Adipocyte (in vitro differentiated cells): ENCODE measurements around the gene FKBP1A.

Experiments
- DNase-seq: peaks from one replicate; pipeline ENCODE4 v3.0.0-alpha.2; 2015; ENCODE audit warnings: low read depth
- H3K27me3 ChIP-seq: replicated peaks from 2 replicates; pipeline ENCODE4 v1.7.0; 2013; ENCODE audit warnings: mild to moderate bottlenecking, low read length, moderate library complexity; ENCODE audit not compliant: control insufficient read depth, insufficient read depth
- H3K36me3 ChIP-seq: 2 replicates; pipeline ENCODE4 v1.7.0; 2013; ENCODE audit warnings: low read length, mild to moderate bottlenecking, moderate library complexity; ENCODE audit not compliant: control insufficient read depth, insufficient read depth, severe bottlenecking
- H3K4me1 ChIP-seq: 2 replicates; pipeline ENCODE4 v1.7.0; 2013; ENCODE audit warnings: mild to moderate bottlenecking, low read length, moderate library complexity; ENCODE audit not compliant: control insufficient read depth, insufficient read depth
- H3K4me3 ChIP-seq: 2 replicates; pipeline ENCODE4 v1.7.0; 2013; ENCODE audit warnings: mild to moderate bottlenecking, low read length, moderate library complexity
- H3K9ac ChIP-seq: 2 replicates; pipeline ENCODE4 v1.7.0; 2013; ENCODE audit warnings: mild to moderate bottlenecking, low read length, moderate library complexity
- H3K9me3 ChIP-seq: 2 replicates; pipeline ENCODE4 v1.7.0; 2013; ENCODE audit warnings: mild to moderate bottlenecking, low read length, moderate library complexity; ENCODE audit not compliant: control insufficient read depth

FKBP1A gene

GRCh38 chr20:1371830-1372539 lies 20.9 kb downstream of the FKBP1A start:
- H3K36me3 ChIP-seq = peaks cover 53% of the 10 kb centered on the region
- H3K27me3 ChIP-seq = no peaks in the 10 kb centered on the region
- no peaks in the 10 kb centered on the region for H3K9me3 ChIP-seq
- H3K4me1 ChIP-seq = peaks cover 69% of the 10 kb centered on the region
- H3K9ac ChIP-seq = no peak overlapping the region
- H3K4me3 ChIP-seq = no peak overlapping the region
- DNase-seq = no peak

- no peaks in the 10 kb centered on the region for H3K27me3 ChIP-seq
- no peaks in the 10 kb centered on the region for H3K9me3 ChIP-seq
- DNase-seq = no peak
- no peak overlapping the region for H3K9ac ChIP-seq
- H3K4me3 ChIP-seq = peak overlapping the region; percentile 10
- peaks cover 63% of the 10 kb centered on the region for H3K4me1 ChIP-seq
- peaks cover 53% of the 10 kb centered on the region for H3K36me3 ChIP-seq
These were observed 21.6 kb downstream of the FKBP1A start for GRCh38 chr20:1371202-1371782.

GRCh38 chr20:1370548-1371110 lies 22.2 kb downstream of the FKBP1A start:
- Histone ChIP-seq H3K27me3 (no peaks in the 10 kb centered on the region), H3K4me1 (peaks cover 57% of the 10 kb centered on the region), H3K9me3 (no peaks in the 10 kb centered on the region), H3K9ac (no peak overlapping the region), H3K4me3 (peak overlapping the region; percentile 10), H3K36me3 (peaks cover 54% of the 10 kb centered on the region)
- no peak for DNase-seq

GRCh38 chr20:1369970-1370369 lies 22.9 kb downstream of the FKBP1A start:
- no peaks in the 10 kb centered on the region for H3K27me3 ChIP-seq
- H3K36me3 ChIP-seq = peaks cover 57% of the 10 kb centered on the region
- H3K9me3 ChIP-seq = no peaks in the 10 kb centered on the region
- no peak overlapping the region for H3K9ac ChIP-seq
- H3K4me1 ChIP-seq = peaks cover 50% of the 10 kb centered on the region
- H3K4me3 ChIP-seq = no peak overlapping the region
- no peak for DNase-seq

GRCh38 chr20:1368448-1369199 lies 24.2 kb downstream of the FKBP1A start:
- Histone ChIP-seq H3K27me3 (no peaks in the 10 kb centered on the region), H3K4me3 (no peak overlapping the region), H3K4me1 (peaks cover 38% of the 10 kb centered on the region), H3K36me3 (peaks cover 49% of the 10 kb centered on the region), H3K9ac (peak overlapping the region; percentile 19), H3K9me3 (no peaks in the 10 kb centered on the region)
- DNase-seq = peak; percentile 23

GRCh38 chr20:1367479-1367878 lies 25.4 kb downstream of the FKBP1A start:
- peaks cover 36% of the 10 kb centered on the region for H3K4me1 ChIP-seq
- DNase-seq = no peak
- no peak overlapping the region for H3K4me3 ChIP-seq
- H3K27me3 ChIP-seq = no peaks in the 10 kb centered on the region
- H3K9ac ChIP-seq = no peak overlapping the region
- H3K9me3 ChIP-seq = no peaks in the 10 kb centered on the region
- peaks cover 40% of the 10 kb centered on the region for H3K36me3 ChIP-seq

GRCh38 chr20:1364106-1364505 lies 28.7 kb downstream of the FKBP1A start:
- peaks cover 51% of the 10 kb centered on the region for H3K36me3 ChIP-seq

GRCh38 chr20:1363522-1363921 lies 29.3 kb downstream of the FKBP1A start:
- DNase-seq = no peak
- Histone ChIP-seq H3K9ac (no peak overlapping the region), H3K27me3 (no peaks in the 10 kb centered on the region), H3K4me3 (no peak overlapping the region), H3K4me1 (peaks cover 7% of the 10 kb centered on the region), H3K36me3 (peaks cover 48% of the 10 kb centered on the region), H3K9me3 (no peaks in the 10 kb centered on the region)

More at GRCh38 chr20:1364106-1364505, 28.7 kb downstream of the FKBP1A start:
- Histone ChIP-seq H3K9me3 (no peaks in the 10 kb centered on the region), H3K27me3 (no peaks in the 10 kb centered on the region), H3K4me3 (no peak overlapping the region), H3K4me1 (peaks cover 13% of the 10 kb centered on the region), H3K9ac (no peak overlapping the region)
- no peak for DNase-seq

- no peaks in the 10 kb centered on the region for H3K9me3 ChIP-seq
- no peaks in the 10 kb centered on the region for H3K4me1 ChIP-seq
- DNase-seq = no peak
- H3K36me3 ChIP-seq = peaks cover 47% of the 10 kb centered on the region
- no peaks in the 10 kb centered on the region for H3K27me3 ChIP-seq
- H3K9ac ChIP-seq = no peak overlapping the region
- no peak overlapping the region for H3K4me3 ChIP-seq
These were observed 30.4 kb downstream of the FKBP1A start for GRCh38 chr20:1362484-1362883.

GRCh38 chr20:1360094-1360846 lies 32.6 kb downstream of the FKBP1A start:
- Histone ChIP-seq H3K36me3 (peaks cover 43% of the 10 kb centered on the region), H3K4me3 (no peak overlapping the region), H3K9ac (no peak overlapping the region), H3K27me3 (no peaks in the 10 kb centered on the region), H3K9me3 (no peaks in the 10 kb centered on the region), H3K4me1 (no peaks in the 10 kb centered on the region)
- DNase-seq = no peak
